ENCODE results near the gene S100A4. TPM values are rescaled to one million over a fixed set of nuclear protein-coding genes. Genes with fewer than 3 reads are reported as not detected.

The S100A4 gene
- total RNA-seq, 1 donor from 2014 or later: 4.7 TPM

- H3K4me1 Mint-ChIP-seq (ENCODE audit: low read depth, unreplicated experiment): peaks cover 3% of the 10 kb centered on the region
- peaks cover 2% of the 10 kb centered on the region for H3K9me3 Mint-ChIP-seq (ENCODE audit: unreplicated experiment)
- no peaks in the 10 kb centered on the region for H3K36me3 Mint-ChIP-seq (ENCODE audit: unreplicated experiment)
- no peak overlapping the region for H3K4me3 Mint-ChIP-seq (ENCODE audit: unreplicated experiment)
- no peak for DNase-seq
- no peak for TF ChIP-seq CTCF (IDR thresholded peaks at IDR 0.05; ENCODE audit: partially characterized antibody, unreplicated experiment)
- H3K27me3 Mint-ChIP-seq (ENCODE audit: unreplicated experiment): peaks cover 8% of the 10 kb centered on the region
- no peak overlapping the region for H3K27ac Mint-ChIP-seq (ENCODE audit: unreplicated experiment)
Measured at GRCh38 chr1:153513023-153513422, 32.6 kb downstream of the S100A4 start.

GRCh38 chr1:153510984-153511410 lies 34.6 kb downstream of the S100A4 start:
- H3K36me3 Mint-ChIP-seq (ENCODE audit: unreplicated experiment): no peaks in the 10 kb centered on the region
- TF ChIP-seq CTCF (IDR thresholded peaks at IDR 0.05; ENCODE audit: partially characterized antibody, unreplicated experiment): peak; percentile 77
- no peaks in the 10 kb centered on the region for H3K4me1 Mint-ChIP-seq (ENCODE audit: low read depth, unreplicated experiment)

GRCh38 chr1:153509729-153510354 lies 35.8 kb downstream of the S100A4 start:
- H3K36me3 Mint-ChIP-seq (ENCODE audit: unreplicated experiment): no peaks in the 10 kb centered on the region
- peaks cover 2% of the 10 kb centered on the region for H3K9me3 Mint-ChIP-seq (ENCODE audit: unreplicated experiment)
- TF ChIP-seq CTCF (IDR thresholded peaks at IDR 0.05; ENCODE audit: partially characterized antibody, unreplicated experiment): peak; percentile 72
- peaks cover 13% of the 10 kb centered on the region for H3K27me3 Mint-ChIP-seq (ENCODE audit: unreplicated experiment)
- H3K4me1 Mint-ChIP-seq (ENCODE audit: low read depth, unreplicated experiment): no peaks in the 10 kb centered on the region
- H3K4me3 Mint-ChIP-seq (ENCODE audit: unreplicated experiment): no peak overlapping the region
- peak; percentile 82 for DNase-seq
- H3K27ac Mint-ChIP-seq (ENCODE audit: unreplicated experiment): no peak overlapping the region

More at GRCh38 chr1:153510984-153511410, 34.6 kb downstream of the S100A4 start:
- no peak overlapping the region for H3K27ac Mint-ChIP-seq (ENCODE audit: unreplicated experiment)
- peaks cover 2% of the 10 kb centered on the region for H3K9me3 Mint-ChIP-seq (ENCODE audit: unreplicated experiment)
- H3K27me3 Mint-ChIP-seq (ENCODE audit: unreplicated experiment): peaks cover 13% of the 10 kb centered on the region
- H3K4me3 Mint-ChIP-seq (ENCODE audit: unreplicated experiment): no peak overlapping the region
- DNase-seq: peak; percentile 90

GRCh38 chr1:153509036-153509435 lies 36.6 kb downstream of the S100A4 start:
- no peak for TF ChIP-seq CTCF (IDR thresholded peaks at IDR 0.05; ENCODE audit: partially characterized antibody, unreplicated experiment)
- H3K27ac Mint-ChIP-seq (ENCODE audit: unreplicated experiment): no peak overlapping the region
- peaks cover 2% of the 10 kb centered on the region for H3K9me3 Mint-ChIP-seq (ENCODE audit: unreplicated experiment)
- H3K4me1 Mint-ChIP-seq (ENCODE audit: low read depth, unreplicated experiment): no peaks in the 10 kb centered on the region
- no peak for DNase-seq
- no peak overlapping the region for H3K4me3 Mint-ChIP-seq (ENCODE audit: unreplicated experiment)
- peaks cover 13% of the 10 kb centered on the region for H3K27me3 Mint-ChIP-seq (ENCODE audit: unreplicated experiment)
- no peaks in the 10 kb centered on the region for H3K36me3 Mint-ChIP-seq (ENCODE audit: unreplicated experiment)

GRCh38 chr1:153507926-153508583 lies 37.6 kb downstream of the S100A4 start:
- Mint-ChIP-seq H3K4me3 (ENCODE audit: unreplicated experiment) (no peak overlapping the region), H3K36me3 (ENCODE audit: unreplicated experiment) (no peaks in the 10 kb centered on the region), H3K9me3 (ENCODE audit: unreplicated experiment) (peaks cover 2% of the 10 kb centered on the region), H3K27me3 (ENCODE audit: unreplicated experiment) (peaks cover 9% of the 10 kb centered on the region), H3K4me1 (ENCODE audit: low read depth, unreplicated experiment) (no peaks in the 10 kb centered on the region), H3K27ac (ENCODE audit: unreplicated experiment) (no peak overlapping the region)
- DNase-seq: no peak
- no peak for TF ChIP-seq CTCF (IDR thresholded peaks at IDR 0.05; ENCODE audit: partially characterized antibody, unreplicated experiment)
